Motor neuron (in vitro differentiated cells): ENCODE data around the gene NPAS3. TPM values are rescaled to one million over a fixed set of nuclear protein-coding genes. Genes with fewer than 3 reads are reported as not detected.

Experiments
- ATAC-seq, 8 experiments: fragments of 200-7000 bp; cut with Tn5 transposase; replicated peaks in 6 of 8; 2 replicates each; pipeline ENCODE4 v1.8.0; 2021; ENCODE audit warnings: mild to moderate bottlenecking in 8 of 8, moderate library complexity in 8 of 8
- H3K27ac ChIP-seq, 2 donors: fragments of 250-450 bp; sonication (Bioruptor Pico); 2 replicates each; pipeline ENCODE4 v1.9.0; 2021; ENCODE audit warnings: antibody characterized with exemption in 2 of 2, mild to moderate bottlenecking in 2 of 2, moderate library complexity in 1 of 2
- H3K4me1 ChIP-seq, 2 donors: fragments of 250-450 bp; sonication (Bioruptor Pico); replicated peaks in 1 of 2; 2 replicates each; pipeline ENCODE4 v1.6.1; 2021; ENCODE audit warnings: antibody characterized with exemption in 2 of 2, mild to moderate bottlenecking in 2 of 2, moderate library complexity in 1 of 2
- H3K4me3 ChIP-seq, 5 donors: fragments of 250-450 bp; sonication (Bioruptor Pico); 2 replicates each; pipeline ENCODE4 v1.9.0; 2021; ENCODE audit warnings: antibody characterized with exemption in 5 of 5, mild to moderate bottlenecking in 5 of 5, moderate library complexity in 4 of 5
- WGBS, 10 experiments: fragments of 450-650 bp; shearing (Covaris generic); methylation state at CpG; one replicate each; pipeline ENCODE4 v1.0.0; 2022; 5-methylcytosine and 5-hydroxymethylcytosine counted together
- in situ Hi-C, 9 experiments: fragments of 400-800 bp; cut with MboI; loops; one replicate each; pipeline ENCODE4 v1.15.0; 2021; ENCODE audit warnings: low sequenced_read_pairs in 9 of 9, low pct_unique_long_range_greater_than_20kb in 2 of 9; ENCODE audit not compliant: unreplicated experiment in 9 of 9
- total RNA-seq, 8 experiments: library from RNA; unstranded; fragments of 300-600 nt; gene quantifications; 2 replicates each; pipeline versions ENCODE4 v1.2.3 to v1.2.4, GENCODE V29; 2022

The NPAS3 gene
- total RNA-seq, result 10 to 100 TPM in 4 of 8 experiments, 1 to 10 TPM in 1, under 1 TPM in 2, not detected in 1; 0.22 to 45.8 (median 11.7) TPM

GRCh38 chr14:32938719-32939253 lies at the start of gene NPAS3:
TSS of gene NPAS3 (plus strand) at chr14:32938879.
- Histone ChIP-seq H3K4me3 (peak within 1 kb of the TSS; percentile 56 to 94 (median 77)), H3K4me1 (peaks cover 3 to 13% of the 10 kb centered on the region in 2 donors), H3K27ac (peak within 1 kb of the TSS; percentile 75 to 95)
- in situ Hi-C loops, result loop anchor here in 3 of 9 experiments (25.0 kb wide), 2 partner anchors 351 to 849 kb away; no protein-coding TSS in a partner anchor
- no CpG with 5 or more reads among the region's 92 CpGs for WGBS, 10 experiments
- peak; percentile 8 to 32 (median 26) for ATAC-seq

GRCh38 chr14:32896979-32897697 lies 41.5 kb upstream of the NPAS3 start:
- 0 to 77% (median 52%) methylated on average over 2 to 10 of the region's 10 CpGs for WGBS, 10 experiments
- H3K4me3 ChIP-seq, result peak overlapping the region in 2 of 5 donors; percentile 11 to 18
- in situ Hi-C loops, result no loop called here
- H3K4me1 ChIP-seq, result peaks cover 13 to 14% of the 10 kb centered on the region in 2 donors
- no peak overlapping the region for H3K27ac ChIP-seq
- peak; percentile 34 to 90 (median 64) for ATAC-seq

- Histone ChIP-seq H3K4me1 (peaks cover 13 to 14% of the 10 kb centered on the region in 2 donors), H3K4me3 (no peak overlapping the region), H3K27ac (no peak overlapping the region)
- WGBS, 10 experiments, result 52 to 100% (median 89%) methylated on average over 1 to 6 of the region's 7 CpGs
- in situ Hi-C loops, result no loop called here
- peak in 4 of 8 experiments; percentile 7 to 18 (median 12) for ATAC-seq
These were observed 41.0 kb upstream of the NPAS3 start for GRCh38 chr14:32897698-32898064.

- WGBS, 10 experiments, result 60 to 100% (median 86%) methylated on average over 1 to 2 of the region's 2 CpGs; no CpG with 5 or more reads in 1 of the 10 experiments
- in situ Hi-C loops, result no loop called here
- ATAC-seq, result no peak
- Histone ChIP-seq H3K27ac (no peak overlapping the region), H3K4me1 (peaks cover 13 to 14% of the 10 kb centered on the region in 2 donors), H3K4me3 (no peak overlapping the region)
These were observed 39.8 kb upstream of the NPAS3 start for GRCh38 chr14:32898876-32899275.

GRCh38 chr14:32900547-32900946 lies 38.1 kb upstream of the NPAS3 start:
- H3K4me1 ChIP-seq, result peaks cover 8 to 16% of the 10 kb centered on the region in 2 donors
- WGBS, 10 experiments, result 53 to 84% (median 67%) methylated on average over 1 to 3 of the region's 3 CpGs
- ATAC-seq, result peak in 5 of 8 experiments; percentile 48 to 79 (median 72)
- in situ Hi-C loops, result no loop called here
- H3K27ac ChIP-seq, result no peak overlapping the region
- H3K4me3 ChIP-seq, result no peak overlapping the region

- in situ Hi-C loops, result no loop called here
- 60 to 100% (median 83%) methylated on average over 1 to 2 of the region's 2 CpGs; no CpG with 5 or more reads in 2 of the 10 experiments for WGBS, 10 experiments
- Histone ChIP-seq H3K27ac (no peak overlapping the region), H3K4me3 (no peak overlapping the region), H3K4me1 (peaks cover 0 to 6% of the 10 kb centered on the region in 2 donors)
- ATAC-seq, result peak in 3 of 8 experiments; percentile 17 to 56 (median 53)
These were observed 33.7 kb upstream of the NPAS3 start for GRCh38 chr14:32905013-32905412.

- WGBS, 10 experiments, result 53 to 100% (median 89%) methylated on average over 1 to 3 of the region's 3 CpGs; no CpG with 5 or more reads in 3 of the 10 experiments
- ATAC-seq, result no peak
- Histone ChIP-seq H3K4me3 (no peak overlapping the region), H3K4me1 (peaks cover 0 to 6% of the 10 kb centered on the region in 2 donors), H3K27ac (no peak overlapping the region)
- in situ Hi-C loops, result no loop called here
These were observed 32.0 kb upstream of the NPAS3 start for GRCh38 chr14:32906672-32907071.

- H3K4me1 ChIP-seq, result peaks cover 0 to 6% of the 10 kb centered on the region in 2 donors
- no peak overlapping the region for H3K27ac ChIP-seq
- no peak overlapping the region for H3K4me3 ChIP-seq
- in situ Hi-C loops, result no loop called here
- ATAC-seq, result peak in 1 of 8 experiments; percentile 53
- WGBS, 10 experiments, result 11 to 95% (median 83%) methylated on average over 1 to 8 of the region's 9 CpGs; no CpG with 5 or more reads in 1 of the 10 experiments
These were observed 30.2 kb upstream of the NPAS3 start for GRCh38 chr14:32908196-32909084.

- Histone ChIP-seq H3K4me3 (no peak overlapping the region), H3K27ac (no peak overlapping the region), H3K4me1 (no peaks in the 10 kb centered on the region)
- 4 to 100% (median 77%) methylated on average over 1 to 3 of the region's 3 CpGs; no CpG with 5 or more reads in 1 of the 10 experiments for WGBS, 10 experiments
- in situ Hi-C loops, result no loop called here
- ATAC-seq, result peak in 7 of 8 experiments; percentile 23 to 97 (median 64)
These were observed 25.0 kb upstream of the NPAS3 start for GRCh38 chr14:32913725-32914124.

- in situ Hi-C loops, result no loop called here
- 69 to 100% (median 93%) methylated on average over 1 to 5 of the region's 6 CpGs; no CpG with 5 or more reads in 3 of the 10 experiments for WGBS, 10 experiments
- no peak for ATAC-seq
- no peak overlapping the region for H3K4me3 ChIP-seq
- H3K4me1 ChIP-seq, result no peaks in the 10 kb centered on the region
- no peak overlapping the region for H3K27ac ChIP-seq
These were observed 24.3 kb upstream of the NPAS3 start for GRCh38 chr14:32914391-32914790.

- no peak overlapping the region for H3K4me3 ChIP-seq
- WGBS, 10 experiments, result 33 to 92% (median 67%) methylated on average over 2 to 6 of the region's 6 CpGs
- in situ Hi-C loops, result no loop called here
- no peak for ATAC-seq
- H3K4me1 ChIP-seq, result no peaks in the 10 kb centered on the region
- no peak overlapping the region for H3K27ac ChIP-seq
These were observed 17.9 kb upstream of the NPAS3 start for GRCh38 chr14:32920696-32921276.

GRCh38 chr14:32925439-32925838 lies 13.2 kb upstream of the NPAS3 start:
- H3K4me1 ChIP-seq, result no peaks in the 10 kb centered on the region
- no peak overlapping the region for H3K4me3 ChIP-seq
- in situ Hi-C loops, result loop anchor here in 3 of 9 experiments (25.0 kb wide), 2 partner anchors 338 to 862 kb away; no protein-coding TSS in a partner anchor
- H3K27ac ChIP-seq, result no peak overlapping the region
- no peak for ATAC-seq
